HG03558 (cell line): ENCODE data around the gene LY86.

Source experiments
- ATAC-seq: cut with Tn5 transposase; IDR thresholded peaks from one replicate; pipeline ENCODE4 v1.9.1; 2021; ENCODE audit warnings: moderate number of reproducible peaks; ENCODE audit not compliant: unreplicated experiment; ENCODE audit errors: extremely low read depth

Gene LY86

DNA sequence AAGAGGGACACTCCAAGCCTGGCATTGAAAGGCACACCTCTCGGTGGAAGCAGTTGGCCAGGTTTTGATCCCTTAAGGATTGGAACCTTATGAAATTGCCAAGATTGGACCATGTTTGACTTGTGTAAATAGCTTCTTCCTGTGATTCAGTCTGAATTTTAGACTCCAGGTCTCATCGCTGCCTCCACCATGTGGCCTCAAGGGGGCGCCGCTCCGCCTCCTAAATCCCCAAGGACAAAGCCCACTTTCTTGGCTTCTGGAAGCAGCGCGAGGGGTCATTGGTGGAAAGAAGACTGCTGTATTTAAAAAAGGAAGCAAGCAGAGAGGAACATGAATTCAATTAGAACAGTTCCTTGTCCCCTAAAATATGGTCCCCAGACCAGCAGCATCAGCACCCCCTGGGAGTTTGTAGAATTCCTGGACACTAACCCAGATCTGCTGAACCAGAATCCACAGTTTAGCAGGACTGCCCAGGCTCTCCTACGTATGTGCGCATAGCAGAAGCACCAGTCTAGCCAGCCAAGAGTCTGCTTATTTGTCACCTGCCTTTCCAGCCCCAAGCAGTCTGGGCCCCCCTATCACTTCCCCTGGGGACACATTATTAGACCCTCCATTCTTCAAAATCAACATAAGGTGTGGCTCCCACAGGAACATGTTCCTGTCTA lies 108.5 kb downstream of the LY86 start:
- no peak for ATAC-seq

DNA sequence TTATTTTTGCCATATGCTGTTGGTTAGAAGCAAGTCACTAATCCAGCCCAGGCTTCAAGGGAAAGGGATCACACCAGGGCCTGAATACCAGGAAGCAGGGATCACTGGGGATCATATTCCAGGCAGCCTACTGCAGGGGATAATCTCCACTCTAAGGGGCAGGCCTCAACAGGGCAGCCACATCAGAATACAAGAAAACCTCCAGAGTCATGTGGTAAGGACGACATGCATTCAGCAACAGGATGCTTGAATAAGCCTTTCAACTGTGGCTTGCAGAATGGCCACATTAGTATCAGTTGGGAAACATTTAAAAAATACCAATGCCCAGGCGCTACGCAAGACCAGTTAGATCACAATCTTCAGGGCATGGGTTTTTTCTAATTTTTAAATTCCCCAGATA lies 109.1 kb downstream of the LY86 start:
- no peak for ATAC-seq

DNA sequence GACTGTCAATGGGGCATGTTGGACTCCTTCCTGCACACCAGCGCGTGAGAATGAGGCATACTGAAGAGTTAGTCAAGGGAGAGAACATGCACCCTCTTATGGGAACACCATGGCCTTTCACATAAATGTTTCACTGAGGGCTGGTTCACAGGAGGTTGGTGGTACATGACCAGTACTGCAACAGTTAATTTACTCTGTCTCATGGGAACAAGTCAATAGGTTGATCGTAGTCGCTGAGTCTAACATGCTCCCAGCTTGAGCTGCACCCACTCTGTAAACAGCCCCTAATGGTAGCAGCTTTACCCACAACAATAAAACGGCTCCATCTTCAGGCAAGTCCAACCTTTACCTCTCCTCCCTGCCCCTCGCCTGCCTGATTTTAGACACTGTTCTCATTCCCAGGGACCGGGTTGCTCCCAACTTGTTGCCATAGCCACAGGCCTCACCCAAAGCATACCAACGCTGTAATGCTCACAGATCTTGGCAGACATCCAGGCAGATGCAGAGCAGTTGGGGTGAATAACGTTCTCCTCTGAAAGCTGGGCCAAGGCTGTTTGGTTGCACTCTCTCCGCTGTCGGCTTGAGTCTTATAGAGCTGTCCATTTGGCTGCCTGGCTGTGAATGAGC lies 111.3 kb downstream of the LY86 start:
- no peak for ATAC-seq

DNA sequence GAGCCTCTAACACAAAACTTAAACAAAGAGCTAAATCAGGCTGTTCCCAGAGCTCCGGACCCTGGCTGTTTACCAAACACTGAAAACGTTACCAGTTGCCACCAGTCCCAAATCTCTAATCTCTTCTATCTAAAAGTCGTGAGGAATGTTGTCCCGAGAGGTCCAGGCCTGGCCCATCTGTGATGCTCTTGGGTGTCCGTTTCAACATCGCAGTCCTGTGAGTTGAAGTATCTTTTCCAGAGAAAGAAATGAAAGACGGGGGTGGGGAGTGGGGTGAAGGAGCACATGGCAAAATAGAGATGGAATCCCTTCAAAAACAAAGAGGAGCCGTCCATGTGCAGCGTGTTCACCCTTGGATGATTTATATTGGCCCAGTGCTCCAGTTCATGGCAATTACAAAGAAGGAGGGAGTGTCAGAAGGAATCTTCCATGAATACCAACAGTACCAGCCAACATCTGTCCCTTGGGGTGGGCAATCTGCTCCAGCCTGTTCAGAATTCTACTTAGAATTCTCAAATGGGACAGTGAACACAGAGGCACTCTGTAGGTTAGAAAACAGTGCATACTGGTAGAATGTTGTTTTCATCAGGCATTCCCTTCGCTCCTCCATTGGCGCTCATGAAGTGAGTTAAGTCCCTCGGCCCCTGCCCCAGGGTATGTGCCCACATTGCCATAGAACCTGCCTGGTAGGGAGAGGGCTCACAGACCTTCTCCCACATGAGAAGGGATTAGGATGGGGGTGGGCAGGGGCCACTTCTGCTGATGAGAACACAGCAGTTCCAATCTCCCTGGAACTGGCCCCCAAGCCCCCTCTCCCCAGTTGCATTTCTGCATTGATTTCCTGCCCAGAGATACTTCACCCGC lies 112.1 kb downstream of the LY86 start:
- ATAC-seq, result no peak

DNA sequence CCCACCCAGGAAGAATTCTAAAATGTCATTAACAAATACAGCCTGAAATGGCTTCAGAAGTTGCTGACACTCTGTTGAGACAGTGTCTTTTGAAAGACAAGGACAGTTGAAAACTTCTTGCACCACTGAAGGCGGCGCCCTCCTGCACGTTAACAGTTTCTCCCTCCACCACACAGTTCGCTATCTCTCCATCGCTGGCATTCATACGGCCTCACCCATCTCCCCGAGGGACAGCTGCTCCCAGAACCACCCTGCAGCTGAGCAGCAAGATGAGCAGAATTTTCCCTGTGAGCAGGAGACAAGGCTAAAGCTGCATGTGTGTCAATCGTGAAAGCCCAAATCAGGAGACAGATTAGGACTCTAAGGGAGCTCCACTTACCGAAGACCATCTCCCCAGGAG lies 113.3 kb downstream of the LY86 start:
- no peak for ATAC-seq

DNA sequence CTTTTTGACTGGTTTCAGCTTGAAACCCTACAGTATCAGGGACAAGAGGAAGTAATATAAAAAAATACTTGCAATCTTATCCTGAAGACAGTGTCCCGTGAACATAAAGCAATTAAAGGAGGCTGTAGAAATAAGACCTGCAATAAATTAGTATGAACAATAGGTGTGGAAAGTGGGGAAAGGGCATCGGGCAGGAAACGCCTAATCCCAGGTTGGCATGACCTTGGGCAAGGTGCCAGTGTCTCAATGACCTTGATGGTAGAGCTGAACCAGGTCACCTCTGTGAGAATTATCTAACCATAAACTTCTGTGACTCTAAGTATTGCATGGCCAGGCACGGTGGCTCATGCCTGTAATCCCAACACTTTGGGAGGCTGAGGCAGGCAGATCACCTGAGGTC lies 115.2 kb downstream of the LY86 start:
- no peak for ATAC-seq
